Fibroblast of lung (primary cell): ENCODE data around the gene AFAP1. TPM values are rescaled to one million over a fixed set of nuclear protein-coding genes. Genes with fewer than 3 reads are reported as not detected.
A peak's percentile ranks its signal among the peaks of the same experiment; 100 is the strongest.

Experiments used
- DNase-seq, 2 donors: peaks; one replicate each; pipeline versions ENCODE4 v3.0.0 to v3.0.0-alpha.2; 2010; ENCODE audit warnings: low read depth in 2 of 2
- H2AFZ ChIP-seq: 2 replicates; pipeline ENCODE4 v1.5.1; 2012; ENCODE audit warnings: low read length, control low read depth, inconsistent platforms
- H3K27ac ChIP-seq: 2 replicates; pipeline ENCODE4 v1.5.1; 2011; ENCODE audit warnings: low read length, control low read depth; ENCODE audit not compliant: insufficient read depth
- H3K27me3 ChIP-seq: 2 replicates; pipeline ENCODE4 v1.5.1; 2011; ENCODE audit warnings: mild to moderate bottlenecking, low read length; ENCODE audit not compliant: control insufficient read depth, insufficient read depth
- H3K36me3 ChIP-seq: 2 replicates; pipeline ENCODE4 v1.5.1; 2011; ENCODE audit warnings: low read length; ENCODE audit not compliant: control insufficient read depth, insufficient read depth
- H3K4me1 ChIP-seq: 2 replicates; pipeline ENCODE4 v1.5.1; 2011; ENCODE audit warnings: low read length; ENCODE audit not compliant: control insufficient read depth, insufficient read depth; ENCODE audit errors: extremely low read depth
- H3K4me2 ChIP-seq: 2 replicates; pipeline ENCODE4 v1.5.1; 2011; ENCODE audit warnings: low read length, control low read depth; ENCODE audit not compliant: insufficient read depth; ENCODE audit errors: extremely low read depth
- H3K4me3 ChIP-seq, 4 experiments: fragments of 200-600 bp in 1 of 4; sonication (generic) in 1 of 4; replicated peaks in 1 of 4; 2 replicates each; pipeline ENCODE4 v1.5.1; 2011 to 2016; ENCODE audit warnings: low read length in 4 of 4, low read depth in 3 of 4, mild to moderate bottlenecking in 3 of 4, control low read depth in 2 of 4, inconsistent platforms in 1 of 4, mixed read lengths in 1 of 4; ENCODE audit not compliant: insufficient read depth in 1 of 4; ENCODE audit errors: control extremely low read depth in 1 of 4
- H3K79me2 ChIP-seq: 2 replicates; pipeline ENCODE4 v1.5.1; 2012; ENCODE audit warnings: mild to moderate bottlenecking, low read length, inconsistent platforms; ENCODE audit not compliant: control insufficient read depth, insufficient read depth
- H3K9ac ChIP-seq: 2 replicates; pipeline ENCODE4 v1.5.1; 2011; ENCODE audit warnings: mild to moderate bottlenecking, low read length, control low read depth; ENCODE audit not compliant: insufficient read depth
- H3K9me3 ChIP-seq: 2 replicates; pipeline ENCODE4 v1.5.1; 2012; ENCODE audit warnings: low read depth, low read length; ENCODE audit not compliant: control insufficient read depth, insufficient read depth
- H4K20me1 ChIP-seq: 2 replicates; pipeline ENCODE4 v1.5.1; 2011; ENCODE audit warnings: low read length; ENCODE audit not compliant: control insufficient read depth, insufficient read depth; ENCODE audit errors: extremely low read depth
- EZH2 ChIP-seq: IDR thresholded peaks from 2 replicates; pipeline ENCODE4 v1.5.1; 2012; ENCODE audit warnings: low read length, control low read depth, mild to moderate bottlenecking; ENCODE audit errors: missing control alignments
- polyA plus RNA-seq, 2 donors: library from polyadenylated mRNA; depleted of rRNA in 1 of 2; stranded (reverse) in 1 of 2; unstranded in 1 of 2; fragments of >200 nt; gene quantifications; 2 replicates each; pipeline ENCODE4 v1.2.1, GENCODE V29; 2011 to 2012; ENCODE audit warnings: missing spikeins in 1 of 2
- total RNA-seq: library from RNA; depleted of rRNA; stranded (reverse); fragments of >200 nt; gene quantifications from 2 replicates; pipeline ENCODE4 v1.2.1, GENCODE V29; 2014
- TF ChIP-seq, protein P1 (sequence below), 2 donors: IDR thresholded peaks in 1 of 2; conservative IDR thresholded peaks in 1 of 2; 1 replicate in 1 of 2; 2 replicates in 1 of 2; pipeline ENCODE4 v1.5.1; 2011 to 2012; ENCODE audit warnings: low read length in 2 of 2, control low read depth in 1 of 2, inconsistent platforms in 1 of 2, low read depth in 1 of 2, mild to moderate bottlenecking in 1 of 2

Gene AFAP1
- total and polyA plus RNA-seq, 2 donors (not counting 1 experiment from before 2014, with no cell fraction given), result 21.8 to 30.1 TPM

GRCh38 chr4:7784131-7784870, 155.4 kb downstream of the AFAP1 start:
- Histone ChIP-seq H3K79me2 (no peaks in the 10 kb centered on the region), H3K36me3 (peaks cover 5% of the 10 kb centered on the region), H3K4me2 (no peak overlapping the region), H3K9ac (no peak overlapping the region), H3K4me3 (no peak overlapping the region), H3K27me3 (no peaks in the 10 kb centered on the region), H3K4me1 (peaks cover 18% of the 10 kb centered on the region), H3K9me3 (no peaks in the 10 kb centered on the region), H2AFZ (no peak overlapping the region), H3K27ac (no peak overlapping the region), H4K20me1 (no peaks in the 10 kb centered on the region)
- no peak for TF ChIP-seq EZH2
- TF ChIP-seq, protein P1, sequence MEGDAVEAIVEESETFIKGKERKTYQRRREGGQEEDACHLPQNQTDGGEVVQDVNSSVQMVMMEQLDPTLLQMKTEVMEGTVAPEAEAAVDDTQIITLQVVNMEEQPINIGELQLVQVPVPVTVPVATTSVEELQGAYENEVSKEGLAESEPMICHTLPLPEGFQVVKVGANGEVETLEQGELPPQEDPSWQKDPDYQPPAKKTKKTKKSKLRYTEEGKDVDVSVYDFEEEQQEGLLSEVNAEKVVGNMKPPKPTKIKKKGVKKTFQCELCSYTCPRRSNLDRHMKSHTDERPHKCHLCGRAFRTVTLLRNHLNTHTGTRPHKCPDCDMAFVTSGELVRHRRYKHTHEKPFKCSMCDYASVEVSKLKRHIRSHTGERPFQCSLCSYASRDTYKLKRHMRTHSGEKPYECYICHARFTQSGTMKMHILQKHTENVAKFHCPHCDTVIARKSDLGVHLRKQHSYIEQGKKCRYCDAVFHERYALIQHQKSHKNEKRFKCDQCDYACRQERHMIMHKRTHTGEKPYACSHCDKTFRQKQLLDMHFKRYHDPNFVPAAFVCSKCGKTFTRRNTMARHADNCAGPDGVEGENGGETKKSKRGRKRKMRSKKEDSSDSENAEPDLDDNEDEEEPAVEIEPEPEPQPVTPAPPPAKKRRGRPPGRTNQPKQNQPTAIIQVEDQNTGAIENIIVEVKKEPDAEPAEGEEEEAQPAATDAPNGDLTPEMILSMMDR (conservative IDR thresholded peaks at IDR 0.05 in 1 of 2, IDR thresholded peaks at IDR 0.05 in 1 of 2; ENCODE audit: low read depth in 1 of 2, low read length in 2 of 2), result no peak
- DNase-seq, result no peak

GRCh38 chr4:7783541-7783940, 156.1 kb downstream of the AFAP1 start:
- peaks cover 5% of the 10 kb centered on the region for H3K36me3 ChIP-seq
- no peaks in the 10 kb centered on the region for H3K79me2 ChIP-seq

DNA sequence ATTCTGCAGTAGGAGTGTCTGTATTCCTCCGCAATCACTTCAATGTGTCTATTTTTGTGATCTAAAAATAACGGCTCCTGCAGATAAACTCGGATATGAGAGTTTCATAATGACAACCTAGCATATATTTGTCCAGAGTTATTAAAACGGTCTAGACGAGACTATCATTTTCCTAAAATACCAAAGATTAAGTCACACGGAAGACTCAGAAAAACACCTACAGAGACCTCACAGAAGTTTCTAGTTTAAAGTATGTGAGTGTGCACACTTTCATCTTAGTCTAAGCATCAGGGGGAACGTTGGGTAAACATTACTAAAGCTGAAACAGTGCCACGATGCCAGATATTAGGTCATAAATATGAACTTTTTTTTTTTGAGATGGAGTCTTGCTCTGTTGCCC, 156.9 kb downstream of the AFAP1 start:
- Histone ChIP-seq H3K9ac (no peak overlapping the region), H3K27ac (no peak overlapping the region), H3K36me3 (peaks cover 10% of the 10 kb centered on the region), H3K4me2 (no peak overlapping the region), H4K20me1 (no peaks in the 10 kb centered on the region), H3K9me3 (no peaks in the 10 kb centered on the region), H3K4me3 (no peak overlapping the region), H3K4me1 (peaks cover 23% of the 10 kb centered on the region), H2AFZ (no peak overlapping the region), H3K79me2 (no peaks in the 10 kb centered on the region), H3K27me3 (no peaks in the 10 kb centered on the region)
- TF ChIP-seq, protein P1 (conservative IDR thresholded peaks at IDR 0.05 in 1 of 2, IDR thresholded peaks at IDR 0.05 in 1 of 2; ENCODE audit: low read depth in 1 of 2, low read length in 2 of 2), result no peak
- TF ChIP-seq EZH2, result no peak
- DNase-seq, result peak in 1 of 2 donors; percentile 39

More at GRCh38 chr4:7783541-7783940, 156.1 kb downstream of the AFAP1 start:
- Histone ChIP-seq H3K4me1 (peaks cover 20% of the 10 kb centered on the region), H3K27ac (no peak overlapping the region), H3K4me2 (no peak overlapping the region), H3K27me3 (no peaks in the 10 kb centered on the region), H4K20me1 (no peaks in the 10 kb centered on the region), H3K9ac (no peak overlapping the region), H2AFZ (no peak overlapping the region), H3K9me3 (no peaks in the 10 kb centered on the region), H3K4me3 (no peak overlapping the region)
- DNase-seq, result no peak
- TF ChIP-seq EZH2, result no peak
- TF ChIP-seq, protein P1 (conservative IDR thresholded peaks at IDR 0.05 in 1 of 2, IDR thresholded peaks at IDR 0.05 in 1 of 2; ENCODE audit: low read depth in 1 of 2, low read length in 2 of 2), result no peak
